OCI-LY3 (cell line): Measurements from ENCODE around the gene CEP68.
"Not testable (repeated sequence)": the region's sequence is repeated elsewhere in the genome, so short reads cannot be mapped to it uniquely, and the experiment has no call there.

Source experiments
- H2AFZ ChIP-seq: fragments of 200-600, 300-600 bp; shearing (Covaris generic); 2 replicates; pipeline ENCODE4 v1.6.0; 2014; ENCODE audit warnings: antibody characterized with exemption, low read depth, low read length
- H3K27ac ChIP-seq: fragments of 200-600, 300-600 bp; sonication (generic); 2 replicates; pipeline ENCODE4 v1.5.1; 2014; ENCODE audit warnings: mild to moderate bottlenecking, low read length, moderate library complexity, mixed read lengths
- H3K27me3 ChIP-seq: fragments of 200-600, 300-600 bp; sonication (generic); 2 replicates; pipeline ENCODE4 v1.6.1; 2014; ENCODE audit warnings: low read depth, low read length, mixed read lengths
- H3K36me3 ChIP-seq: fragments of 200-600, 300-600 bp; sonication (generic); replicated peaks from 2 replicates; pipeline ENCODE3; 2014; ENCODE audit warnings: low read depth, low read length, mixed read lengths
- H3K4me1 ChIP-seq: fragments of 300-600, 200-600 bp; sonication (generic); 2 replicates; pipeline ENCODE4 v1.6.1; 2014; ENCODE audit warnings: low read length, mixed read lengths
- H3K4me2 ChIP-seq: fragments of 200-600, 300-600 bp; sonication (generic); 2 replicates; pipeline ENCODE4 v1.6.1; 2014; ENCODE audit warnings: low read length, mixed read lengths
- H3K4me3 ChIP-seq: fragments of 300-600, 200-600 bp; sonication (generic); 2 replicates; pipeline ENCODE4 v1.5.1; 2014; ENCODE audit warnings: antibody characterized with exemption, mild to moderate bottlenecking, low read length, moderate library complexity
- H3K79me2 ChIP-seq: fragments of 300-600, 200-600 bp; shearing (Covaris generic); 2 replicates; pipeline ENCODE4 v1.6.1; 2014; ENCODE audit warnings: mild to moderate bottlenecking, low read length, mixed read lengths
- H3K9ac ChIP-seq: fragments of 300-600, 200-600 bp; shearing (Covaris generic); 2 replicates; pipeline ENCODE4 v1.6.0; 2014; ENCODE audit warnings: mild to moderate bottlenecking, low read length, moderate library complexity
- H3K9me3 ChIP-seq: fragments of 200-600, 300-600 bp; shearing (Covaris generic); 2 replicates; pipeline ENCODE4 v1.6.1; 2014; ENCODE audit warnings: low read length, mixed read lengths; ENCODE audit not compliant: insufficient read depth
- H4K20me1 ChIP-seq: fragments of 200-600, 300-600 bp; sonication (generic); 2 replicates; pipeline ENCODE4 v1.6.1; 2016; ENCODE audit warnings: low read length, mixed read lengths; ENCODE audit not compliant: insufficient read depth
- EZH2phosphoT487 ChIP-seq: fragments of 200-600 bp; shearing (Covaris generic); IDR thresholded peaks from 2 replicates; pipeline ENCODE4 v1.6.1; 2018; ENCODE audit warnings: antibody characterized with exemption, mixed run types, low read depth
- TF ChIP-seq, protein P1 (sequence below): fragments of 200-600, 300-600 bp; sonication (generic); IDR thresholded peaks from 2 replicates; pipeline ENCODE4 v1.5.1; 2014; ENCODE audit warnings: antibody characterized with exemption, low read length, low read depth

CEP68 gene

DNA sequence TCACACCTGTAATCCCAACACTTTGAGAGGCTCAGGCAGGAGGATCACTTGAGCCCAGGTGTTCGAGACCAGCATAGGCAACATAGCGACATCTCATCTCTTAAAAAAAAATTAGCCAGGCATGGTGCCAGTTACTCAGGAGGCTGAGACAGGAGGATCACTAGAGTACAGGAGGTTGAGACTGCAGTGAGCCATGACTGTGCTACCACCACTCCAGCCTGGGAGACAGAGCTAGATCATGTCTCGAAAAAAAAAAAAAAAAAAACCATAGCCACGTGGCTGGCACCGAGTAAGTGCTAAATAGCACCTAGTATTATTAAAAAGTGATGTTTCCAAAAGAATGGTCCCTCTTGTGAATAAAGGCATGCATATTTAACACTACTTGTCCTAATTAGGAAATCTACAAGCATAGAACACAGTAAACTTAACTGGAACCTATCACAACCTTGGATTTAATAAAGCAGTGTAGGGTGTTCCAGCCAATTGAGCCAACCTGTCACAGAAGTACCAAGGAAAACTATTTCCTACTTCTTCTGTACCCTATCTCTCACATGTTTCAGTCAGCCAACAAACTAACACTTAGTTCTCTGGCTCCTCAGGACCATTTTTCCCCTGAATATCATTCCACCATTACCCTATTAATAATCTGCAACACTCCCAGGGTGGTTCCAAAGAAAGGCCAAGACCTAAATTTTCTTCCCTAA is 64.9 kb downstream of the CEP68 start:
- Histone ChIP-seq H3K4me3 (no peak overlapping the region), H3K27me3 (no peaks in the 10 kb centered on the region), H4K20me1 (peaks cover 95% of the 10 kb centered on the region), H2AFZ (no peak overlapping the region), H3K4me1 (no peaks in the 10 kb centered on the region), H3K4me2 (no peak overlapping the region), H3K9me3 (no peaks in the 10 kb centered on the region), H3K27ac (no peak overlapping the region), H3K36me3 (peaks cover 5% of the 10 kb centered on the region), H3K9ac (no peak overlapping the region), H3K79me2 (peaks cover 100% of the 10 kb centered on the region)
- TF ChIP-seq, protein P1, sequence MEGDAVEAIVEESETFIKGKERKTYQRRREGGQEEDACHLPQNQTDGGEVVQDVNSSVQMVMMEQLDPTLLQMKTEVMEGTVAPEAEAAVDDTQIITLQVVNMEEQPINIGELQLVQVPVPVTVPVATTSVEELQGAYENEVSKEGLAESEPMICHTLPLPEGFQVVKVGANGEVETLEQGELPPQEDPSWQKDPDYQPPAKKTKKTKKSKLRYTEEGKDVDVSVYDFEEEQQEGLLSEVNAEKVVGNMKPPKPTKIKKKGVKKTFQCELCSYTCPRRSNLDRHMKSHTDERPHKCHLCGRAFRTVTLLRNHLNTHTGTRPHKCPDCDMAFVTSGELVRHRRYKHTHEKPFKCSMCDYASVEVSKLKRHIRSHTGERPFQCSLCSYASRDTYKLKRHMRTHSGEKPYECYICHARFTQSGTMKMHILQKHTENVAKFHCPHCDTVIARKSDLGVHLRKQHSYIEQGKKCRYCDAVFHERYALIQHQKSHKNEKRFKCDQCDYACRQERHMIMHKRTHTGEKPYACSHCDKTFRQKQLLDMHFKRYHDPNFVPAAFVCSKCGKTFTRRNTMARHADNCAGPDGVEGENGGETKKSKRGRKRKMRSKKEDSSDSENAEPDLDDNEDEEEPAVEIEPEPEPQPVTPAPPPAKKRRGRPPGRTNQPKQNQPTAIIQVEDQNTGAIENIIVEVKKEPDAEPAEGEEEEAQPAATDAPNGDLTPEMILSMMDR, result no peak

DNA sequence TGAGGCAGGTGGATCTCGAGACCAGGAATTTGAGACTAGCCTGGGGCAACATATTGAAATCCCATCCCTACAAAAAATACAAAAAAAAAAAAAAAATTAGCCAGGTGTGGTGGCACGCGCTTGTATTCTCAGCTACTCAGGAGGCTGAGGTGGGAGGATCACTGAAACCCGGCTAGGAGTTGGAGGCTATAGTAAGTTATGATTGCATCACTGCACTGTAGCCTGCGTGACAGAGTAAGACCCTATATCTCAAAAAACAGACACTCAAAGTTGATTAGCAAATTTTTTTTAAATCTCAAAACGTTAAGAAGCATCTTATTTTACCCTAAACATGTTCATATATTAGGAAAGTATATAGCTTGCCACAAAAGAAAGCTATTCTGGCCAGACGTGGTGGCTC is 66.1 kb downstream of the CEP68 start:
- TF ChIP-seq, protein P1, result no peak
- H4K20me1 ChIP-seq, result peaks cover 95% of the 10 kb centered on the region
- H2AFZ ChIP-seq, result no peak overlapping the region
- no peak overlapping the region for H3K27ac ChIP-seq
- no peak overlapping the region for H3K9ac ChIP-seq
- peaks cover 100% of the 10 kb centered on the region for H3K79me2 ChIP-seq
- no peak overlapping the region for H3K4me3 ChIP-seq
- H3K4me2 ChIP-seq, result no peak overlapping the region
- H3K27me3 ChIP-seq, result no peaks in the 10 kb centered on the region
- H3K4me1 ChIP-seq, result peaks cover 10% of the 10 kb centered on the region
- H3K9me3 ChIP-seq, result no peaks in the 10 kb centered on the region
- peaks cover 5% of the 10 kb centered on the region for H3K36me3 ChIP-seq

DNA sequence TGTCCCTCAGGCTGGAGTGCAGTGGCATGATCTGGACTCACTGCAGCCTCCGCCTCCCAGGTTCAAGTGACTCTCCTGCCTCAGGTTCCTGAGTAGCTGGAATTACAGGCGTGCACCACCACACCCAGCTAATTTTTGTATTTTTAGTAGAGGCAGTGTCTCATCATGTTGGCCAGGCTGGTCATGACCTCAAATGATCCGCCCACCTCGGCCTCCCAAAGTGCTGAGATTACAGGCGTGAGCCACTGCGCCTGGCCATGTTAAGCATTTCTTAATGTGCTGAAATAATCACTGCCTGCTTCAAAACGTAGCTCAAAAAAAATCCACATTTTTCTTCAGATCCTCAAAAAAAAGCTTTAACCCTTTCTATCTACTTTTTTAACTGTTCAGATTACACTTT is 69.2 kb downstream of the CEP68 start:
- not testable (repeated sequence) for H3K36me3 ChIP-seq, H2AFZ ChIP-seq, H3K27ac ChIP-seq, H3K9me3 ChIP-seq, H3K4me3 ChIP-seq, H3K4me2 ChIP-seq, H3K27me3 ChIP-seq, H3K9ac ChIP-seq
- Histone ChIP-seq H4K20me1 (peaks cover 85% of the 10 kb centered on the region), H3K4me1 (peaks cover 21% of the 10 kb centered on the region), H3K79me2 (peaks cover 94% of the 10 kb centered on the region)

DNA sequence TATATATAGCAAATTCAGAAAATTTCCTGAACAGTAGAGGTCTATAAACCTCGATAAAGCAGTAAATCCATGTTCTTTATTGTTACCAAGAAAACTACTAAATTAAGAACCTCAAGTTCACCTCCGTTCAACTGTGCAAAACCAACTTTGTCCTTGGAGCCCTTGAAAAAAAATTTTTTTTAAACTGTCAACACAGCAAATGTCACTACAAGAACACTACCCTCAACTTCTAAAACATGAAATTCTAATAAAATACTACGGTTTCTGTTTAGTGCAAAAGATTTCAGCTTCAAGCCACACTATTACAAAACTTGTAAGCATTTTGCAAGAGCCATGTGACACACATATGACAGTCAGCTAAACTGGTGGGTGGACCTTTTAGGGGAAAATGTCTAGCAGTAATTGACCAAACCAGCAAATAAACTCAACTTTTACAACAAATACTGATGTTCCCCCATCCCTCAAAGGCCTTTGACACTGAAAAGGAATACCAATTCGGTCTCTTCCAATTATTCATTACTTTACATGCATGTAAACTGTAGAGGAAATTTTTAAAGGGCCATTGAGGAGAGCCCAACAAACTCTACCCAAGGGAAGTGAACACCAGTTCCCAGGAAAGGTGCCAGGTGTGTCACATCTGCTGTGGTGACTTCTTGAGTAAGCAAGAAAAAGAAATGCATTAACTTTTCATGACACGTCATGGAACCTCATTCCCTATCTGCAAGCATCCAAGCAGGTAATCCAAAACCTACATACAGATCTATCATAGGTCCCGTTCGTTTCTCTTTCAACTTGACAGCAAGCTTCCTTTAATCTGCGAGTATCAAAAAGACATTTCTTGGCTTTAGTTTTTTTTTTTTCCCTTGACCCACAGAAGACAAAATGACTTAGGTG is 72.3 kb downstream of the CEP68 start:
- TF ChIP-seq EZH2phosphoT487, result no peak
- TF ChIP-seq, protein P1, result no peak
- H3K4me3 ChIP-seq, result peak overlapping the region; percentile 91
- peak overlapping the region; percentile 94 for H3K4me2 ChIP-seq
- H3K27ac ChIP-seq, result no peak overlapping the region
- peaks cover 63% of the 10 kb centered on the region for H3K79me2 ChIP-seq
- H3K27me3 ChIP-seq, result no peaks in the 10 kb centered on the region
- H3K9me3 ChIP-seq, result no peaks in the 10 kb centered on the region
- no peak overlapping the region for H2AFZ ChIP-seq
- peaks cover 7% of the 10 kb centered on the region for H3K36me3 ChIP-seq
- peaks cover 57% of the 10 kb centered on the region for H4K20me1 ChIP-seq
- H3K9ac ChIP-seq, result peak overlapping the region; percentile 91
- H3K4me1 ChIP-seq, result peaks cover 27% of the 10 kb centered on the region
